Dedifferentiated amniotic fluid mesenchymal stem cell (primary cell): ENCODE data around the gene MANBA.

Experiments used
- DNase-seq: peaks from one replicate; pipeline ENCODE4 v3.0.0-alpha.2; 2016; ENCODE audit errors: extremely low spot score

The MANBA gene

GRCh38 chr4:102760645-102761295 is at the start of gene MANBA:
TSS of gene MANBA (minus strand) at chr4:102760968. CDS start at chr4:102760894, 74 bp downstream.
- peak; percentile 62 for DNase-seq

DNA sequence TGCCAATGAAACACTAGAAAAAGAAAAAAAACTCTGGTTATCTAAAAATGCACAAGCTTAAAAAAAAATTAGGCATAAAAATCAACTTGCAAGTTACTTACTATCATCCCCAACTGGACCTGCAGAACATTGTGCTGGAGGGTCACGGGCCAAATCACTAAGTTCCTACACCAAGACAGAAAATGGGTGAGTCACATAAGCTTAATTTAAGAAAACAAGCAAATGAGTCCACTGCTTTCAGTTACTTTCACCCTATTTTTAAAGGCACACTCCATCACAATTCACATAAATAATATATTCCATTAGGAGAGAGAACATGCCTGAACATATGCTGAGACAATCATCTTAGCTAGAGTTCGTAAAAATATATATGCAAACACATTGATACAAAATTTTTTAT is 48.9 kb upstream of the MANBA start:
- no peak for DNase-seq

DNA sequence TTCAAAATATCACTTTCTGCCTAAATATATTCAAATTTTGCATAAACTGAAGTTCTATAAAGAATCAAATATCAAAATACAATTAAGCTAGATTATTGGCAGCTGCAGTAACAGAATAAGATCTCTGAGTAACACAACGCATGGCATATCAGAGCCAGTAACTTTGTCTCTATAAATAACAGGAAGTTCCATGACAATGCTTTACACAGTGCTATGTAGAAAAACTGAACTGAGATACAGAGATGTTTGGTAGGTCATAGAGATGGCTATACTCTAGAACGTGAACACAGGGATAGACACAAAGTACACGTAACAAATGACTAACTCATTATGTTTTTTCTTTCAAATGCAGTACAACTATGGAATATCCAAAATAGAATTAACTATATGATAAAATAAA is 48.4 kb upstream of the MANBA start:
- DNase-seq, result no peak

GRCh38 chr4:102808009-102808408 is 47.2 kb upstream of the MANBA start:
- DNase-seq, result no peak

GRCh38 chr4:102807345-102807744 is 46.6 kb upstream of the MANBA start:
- no peak for DNase-seq

DNA sequence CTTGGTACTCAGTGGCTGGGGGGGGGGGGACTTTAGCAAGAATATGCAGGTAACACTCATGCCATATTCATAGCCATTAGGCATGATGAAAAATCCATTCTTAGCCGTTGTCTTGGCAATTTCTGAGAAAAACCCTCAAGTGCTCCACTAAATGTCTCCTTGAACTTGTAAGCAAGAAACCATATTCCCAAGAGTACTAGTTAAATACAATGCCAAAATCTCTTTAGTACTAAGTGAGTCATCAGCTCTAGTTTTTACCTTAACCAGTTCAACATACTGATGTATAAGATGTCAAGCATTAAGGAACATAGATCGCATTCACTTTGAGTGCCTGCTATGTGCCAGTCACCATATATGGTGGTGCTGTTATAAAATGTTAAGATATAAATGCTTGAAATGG is 39.0 kb upstream of the MANBA start:
- no peak for DNase-seq

GRCh38 chr4:102794999-102795398 is 34.2 kb upstream of the MANBA start:
- DNase-seq, result no peak

DNA sequence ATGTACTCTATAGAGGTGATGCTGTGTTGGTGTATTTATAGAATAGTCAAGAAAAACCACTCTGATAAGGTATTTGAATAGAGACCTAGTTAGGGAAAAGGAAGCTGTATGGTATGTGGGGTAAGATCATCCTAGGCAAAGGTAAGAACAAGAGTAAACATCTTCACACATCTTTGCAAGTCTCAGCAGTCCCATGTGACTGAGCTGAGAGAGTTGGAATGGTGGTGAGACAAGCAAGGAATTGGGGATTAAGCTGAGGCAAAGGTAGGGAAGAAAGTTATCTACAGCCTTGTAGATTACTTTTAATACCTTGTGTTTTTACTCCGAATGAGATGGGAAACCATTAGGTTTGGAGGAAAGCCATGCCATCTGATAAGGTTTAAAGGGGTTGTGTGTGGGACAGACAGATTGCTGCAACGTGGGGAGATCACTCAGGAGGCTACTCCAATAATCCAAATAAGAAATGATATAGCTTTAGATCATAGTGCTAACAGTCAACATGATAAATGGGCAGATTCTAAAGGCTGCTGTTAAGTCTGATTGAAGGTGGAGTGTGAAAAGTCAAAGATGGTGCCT is 31.7 kb upstream of the MANBA start:
- DNase-seq, result no peak

DNA sequence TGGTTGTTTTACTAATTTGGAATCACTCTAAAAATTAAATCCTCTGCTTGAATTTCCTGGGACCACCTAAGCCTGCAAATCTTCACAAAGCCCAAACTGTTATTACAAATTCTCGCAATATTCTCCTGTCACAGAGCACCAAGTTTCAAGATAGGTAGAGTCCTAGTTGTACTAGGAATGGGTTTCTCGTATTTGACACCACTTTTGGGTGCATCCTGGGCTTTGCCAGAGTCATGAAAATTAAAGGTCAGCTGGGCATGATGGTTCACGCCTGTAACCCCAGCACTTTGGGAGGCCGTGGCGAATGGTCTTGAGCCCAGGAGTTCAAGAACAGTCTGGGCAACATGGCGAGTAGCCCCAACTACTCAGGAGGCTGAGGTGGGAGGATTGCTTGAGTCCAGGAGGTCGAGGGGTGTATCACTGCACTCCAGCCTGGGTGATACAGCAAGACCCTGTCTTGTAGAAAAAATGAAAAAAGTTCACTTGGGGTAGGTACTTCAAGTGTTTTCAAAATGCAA is 30.6 kb upstream of the MANBA start:
- no peak for DNase-seq

GRCh38 chr4:102789317-102789717 is 28.5 kb upstream of the MANBA start:
- peak; percentile 34 for DNase-seq

GRCh38 chr4:102787944-102788343 is 27.2 kb upstream of the MANBA start:
- no peak for DNase-seq

- DNase-seq, result peak; percentile 60
Measured at GRCh38 chr4:102787096-102787881, 26.5 kb upstream of the MANBA start.

GRCh38 chr4:102786279-102786678 is 25.5 kb upstream of the MANBA start:
- no peak for DNase-seq

- no peak for DNase-seq
Measured at GRCh38 chr4:102783006-102783405, 22.2 kb upstream of the MANBA start.

GRCh38 chr4:102781570-102781969 is 20.8 kb upstream of the MANBA start:
- DNase-seq, result no peak

GRCh38 chr4:102780476-102781144 is 19.8 kb upstream of the MANBA start:
- no peak for DNase-seq

DNA sequence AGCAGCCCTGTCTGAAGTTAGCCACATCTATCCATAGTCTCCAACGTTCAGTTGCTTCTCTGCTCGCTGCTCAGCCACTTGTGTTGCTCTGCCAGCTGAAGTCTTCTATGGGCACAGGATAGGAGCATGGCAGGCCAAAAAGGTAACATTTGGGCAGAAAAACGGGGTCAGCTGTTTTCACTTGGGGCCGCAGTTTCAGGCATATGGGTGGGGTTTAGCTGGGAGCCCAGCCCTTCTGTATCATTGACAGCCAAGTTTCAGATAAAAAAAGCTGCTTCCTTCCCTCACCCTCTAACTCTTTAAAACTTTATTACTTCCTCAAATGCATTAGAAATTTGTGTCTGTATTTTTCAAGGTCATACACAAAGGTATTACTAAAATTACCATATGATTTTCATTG is 18.4 kb upstream of the MANBA start:
- DNase-seq, result no peak

GRCh38 chr4:102778720-102779119 is 18.0 kb upstream of the MANBA start:
- DNase-seq, result no peak

- no peak for DNase-seq
Measured at GRCh38 chr4:102775805-102776204, 15.0 kb upstream of the MANBA start.

DNA sequence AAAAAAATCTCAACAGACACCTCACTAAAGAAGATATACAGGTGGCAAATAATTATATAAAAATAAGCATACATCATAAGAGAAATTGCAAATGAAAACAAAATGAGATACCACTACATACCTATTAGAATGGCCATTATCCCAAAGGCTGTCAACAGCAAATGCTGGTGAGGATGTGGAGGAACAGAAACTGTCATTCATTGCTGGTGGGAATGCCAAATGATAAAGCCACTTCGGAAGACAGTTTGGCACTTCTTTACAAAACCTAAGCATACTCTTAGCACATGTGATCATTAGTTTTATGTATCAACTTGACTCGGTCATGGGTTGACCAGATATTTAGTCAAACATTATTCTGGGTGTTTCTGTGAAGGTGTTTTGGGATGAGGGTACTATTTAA is 13.5 kb upstream of the MANBA start:
- no peak for DNase-seq

DNA sequence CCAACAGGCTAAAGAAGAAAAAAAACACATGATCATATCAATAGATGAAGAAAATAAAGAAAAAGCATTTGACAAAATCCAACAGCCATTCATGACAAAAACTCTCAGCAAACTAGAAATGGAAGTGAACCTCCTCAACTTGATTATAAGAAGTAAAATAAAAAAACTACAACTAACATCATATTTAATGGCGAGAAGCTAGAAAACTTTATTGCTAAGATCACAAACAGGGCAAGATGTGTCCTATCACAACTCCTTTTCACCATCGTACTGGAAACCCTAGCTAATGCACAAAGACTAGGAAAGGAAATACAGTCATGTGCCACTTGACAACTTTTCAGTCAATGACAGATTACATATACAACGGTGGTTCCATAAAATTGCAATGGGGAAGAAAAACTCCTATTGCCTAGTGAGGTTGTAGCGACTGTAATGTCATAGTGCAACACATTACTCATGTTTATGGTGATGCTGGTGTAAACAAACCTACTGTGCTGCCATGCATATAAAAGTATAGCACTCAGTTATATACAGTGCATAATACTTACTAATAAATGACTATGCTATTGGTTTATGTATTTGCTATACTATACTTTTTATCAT is 12.1 kb upstream of the MANBA start:
- no peak for DNase-seq

DNA sequence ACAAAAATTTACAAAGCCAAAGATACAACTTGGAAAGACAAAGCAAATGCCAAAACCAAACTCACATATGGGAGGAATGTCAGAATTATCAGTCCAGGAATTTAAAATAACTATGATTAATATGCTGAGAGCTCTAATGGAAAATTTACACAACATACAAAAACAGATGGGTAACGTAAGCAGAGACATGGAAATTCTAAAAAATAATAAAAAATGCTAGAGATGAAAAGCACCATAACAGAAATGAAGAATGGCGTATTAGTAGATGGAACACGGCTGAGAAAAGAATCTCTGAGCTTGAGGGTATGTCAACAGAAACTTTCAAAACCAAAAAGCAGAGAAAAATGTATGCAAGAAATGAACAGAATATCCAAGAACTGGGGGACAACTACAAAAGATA is 4.1 kb upstream of the MANBA start:
- no peak for DNase-seq
